Measurements from ENCODE around the gene RASGRF1.
"Not testable (repeated sequence)": the region's sequence is repeated elsewhere in the genome, so short reads cannot be mapped to it uniquely, and the experiment has no call there.

The RASGRF1 gene

DNA sequence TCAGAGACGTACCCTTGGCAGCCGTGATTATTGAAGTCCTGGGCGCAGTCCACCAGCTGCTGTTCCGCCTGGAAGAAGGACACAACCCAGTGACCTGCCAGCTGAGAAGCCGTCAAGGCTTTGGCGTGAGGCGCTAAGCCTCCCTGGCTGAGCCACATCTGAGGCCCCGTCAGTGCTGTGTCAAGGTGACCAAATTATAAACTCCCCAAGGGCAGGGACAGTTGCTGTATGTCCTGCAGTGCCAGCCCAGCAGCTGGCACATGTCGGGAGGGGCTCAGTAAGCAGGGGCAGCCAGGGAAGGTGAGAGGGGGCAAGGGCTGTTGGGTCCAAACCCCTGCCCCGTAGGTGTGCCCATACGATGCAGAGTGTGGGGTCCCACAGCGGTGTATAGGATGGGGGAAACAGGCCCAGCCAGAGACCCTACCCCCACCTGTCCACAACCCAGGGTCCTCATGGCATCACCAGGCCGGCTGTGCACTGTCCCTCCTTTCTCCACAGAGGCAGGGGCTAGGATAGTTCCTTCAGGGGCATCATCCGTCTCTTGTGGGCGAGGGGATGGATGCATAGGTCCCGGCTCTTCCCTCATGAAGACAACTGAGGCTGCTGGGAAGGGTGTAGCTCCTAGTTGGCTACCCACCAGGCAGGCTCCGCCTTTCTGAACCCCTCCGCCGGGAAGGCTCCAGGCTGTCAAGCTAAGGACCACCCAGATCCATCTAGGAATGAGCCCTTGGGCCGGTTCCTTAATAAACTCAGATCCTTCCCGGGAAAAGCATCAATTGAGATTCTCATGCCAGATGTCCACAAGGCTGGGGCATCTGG, 158.9 kb downstream of the RASGRF1 start:
- TF ChIP-seq, protein P1, sequence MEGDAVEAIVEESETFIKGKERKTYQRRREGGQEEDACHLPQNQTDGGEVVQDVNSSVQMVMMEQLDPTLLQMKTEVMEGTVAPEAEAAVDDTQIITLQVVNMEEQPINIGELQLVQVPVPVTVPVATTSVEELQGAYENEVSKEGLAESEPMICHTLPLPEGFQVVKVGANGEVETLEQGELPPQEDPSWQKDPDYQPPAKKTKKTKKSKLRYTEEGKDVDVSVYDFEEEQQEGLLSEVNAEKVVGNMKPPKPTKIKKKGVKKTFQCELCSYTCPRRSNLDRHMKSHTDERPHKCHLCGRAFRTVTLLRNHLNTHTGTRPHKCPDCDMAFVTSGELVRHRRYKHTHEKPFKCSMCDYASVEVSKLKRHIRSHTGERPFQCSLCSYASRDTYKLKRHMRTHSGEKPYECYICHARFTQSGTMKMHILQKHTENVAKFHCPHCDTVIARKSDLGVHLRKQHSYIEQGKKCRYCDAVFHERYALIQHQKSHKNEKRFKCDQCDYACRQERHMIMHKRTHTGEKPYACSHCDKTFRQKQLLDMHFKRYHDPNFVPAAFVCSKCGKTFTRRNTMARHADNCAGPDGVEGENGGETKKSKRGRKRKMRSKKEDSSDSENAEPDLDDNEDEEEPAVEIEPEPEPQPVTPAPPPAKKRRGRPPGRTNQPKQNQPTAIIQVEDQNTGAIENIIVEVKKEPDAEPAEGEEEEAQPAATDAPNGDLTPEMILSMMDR (IDR thresholded peaks at IDR 0.05; ENCODE audit: low read depth, low read length, missing control alignments), result no peak
- DNase-seq (ENCODE audit: low read depth), result no peak
- no peak overlapping the region for H3K4me3 ChIP-seq (ENCODE audit: low read depth, low read length)

DNA sequence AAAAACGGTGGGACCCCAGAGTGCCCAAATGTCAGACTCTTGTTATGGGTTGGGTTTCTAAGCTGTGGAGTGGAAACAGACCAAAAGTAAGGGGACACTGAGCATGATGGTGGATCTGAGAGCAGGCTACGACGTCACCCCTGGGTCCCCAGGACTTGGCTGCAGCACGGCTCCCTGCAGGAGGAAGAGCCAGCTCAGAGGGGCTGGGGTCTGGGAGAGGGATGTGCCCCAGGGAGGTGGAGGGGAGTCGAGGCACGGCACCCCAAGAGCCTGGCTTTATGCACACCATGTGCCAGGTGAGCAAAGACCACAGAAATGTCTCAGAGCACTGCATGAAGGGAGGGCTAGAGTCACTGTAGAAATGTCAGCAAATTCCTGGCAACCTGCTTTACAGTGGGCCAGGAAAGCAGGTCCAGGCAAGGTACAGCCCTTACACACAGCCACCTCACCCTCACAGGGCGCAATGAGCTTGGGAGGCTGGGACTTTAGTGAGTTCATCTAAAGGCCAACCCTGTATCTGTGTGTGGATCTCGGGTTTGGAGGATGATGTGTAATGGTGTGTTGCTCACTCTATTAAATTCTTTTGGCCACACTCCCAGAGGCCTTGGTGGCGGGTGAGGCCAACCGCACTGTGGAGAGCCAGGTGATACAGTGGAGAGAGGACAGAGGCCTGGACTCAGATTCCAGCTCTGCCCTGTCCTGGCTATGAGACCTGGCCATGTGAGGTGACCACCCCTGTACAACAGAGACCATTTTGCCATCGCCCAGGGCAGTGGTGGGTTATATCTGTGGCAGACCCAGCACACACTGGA, 159.8 kb downstream of the RASGRF1 start:
- TF ChIP-seq, protein P1 (IDR thresholded peaks at IDR 0.05; ENCODE audit: low read depth, low read length, missing control alignments), result no peak
- DNase-seq (ENCODE audit: low read depth), result no peak
- no peak overlapping the region for H3K4me3 ChIP-seq (ENCODE audit: low read depth, low read length)

DNA sequence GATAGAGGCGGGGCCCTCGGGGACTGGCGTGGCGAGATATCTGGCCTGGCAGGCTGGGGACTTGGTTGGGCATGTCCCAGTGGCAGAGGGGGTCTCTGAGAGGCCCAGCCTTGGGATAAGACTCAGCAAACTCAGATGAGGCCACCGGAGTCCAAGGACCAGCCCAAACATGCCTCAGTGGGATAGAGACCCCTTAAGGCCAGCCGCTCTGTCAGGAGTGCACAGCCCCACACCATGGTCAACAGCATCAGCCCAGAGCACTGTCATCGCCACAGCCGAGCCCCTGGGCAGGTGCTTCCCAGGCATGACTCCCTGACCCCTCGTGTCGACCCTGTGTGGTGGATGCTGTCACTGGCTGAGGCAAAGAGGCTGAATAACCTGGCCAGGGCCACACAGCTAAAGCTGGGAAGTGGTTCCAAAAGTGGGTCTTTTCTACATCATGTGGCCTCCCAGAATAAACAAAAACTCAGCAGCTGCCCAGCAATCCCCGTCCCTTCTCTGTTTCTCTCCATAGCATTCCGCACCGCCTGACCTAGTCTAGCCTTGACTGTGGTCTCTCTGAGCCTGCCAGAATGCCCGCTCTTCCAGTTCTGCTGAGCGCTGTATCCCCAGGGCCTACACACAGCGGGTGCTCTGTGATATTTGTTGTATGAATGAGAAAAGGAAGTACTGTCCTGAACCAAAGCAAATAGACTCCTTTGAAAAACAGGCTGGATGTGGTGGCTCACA, 160.9 kb downstream of the RASGRF1 start:
- TF ChIP-seq, protein P1 (IDR thresholded peaks at IDR 0.05; ENCODE audit: low read depth, low read length, missing control alignments), result no peak
- DNase-seq (ENCODE audit: low read depth), result no peak
- no peak overlapping the region for H3K4me3 ChIP-seq (ENCODE audit: low read depth, low read length)

DNA sequence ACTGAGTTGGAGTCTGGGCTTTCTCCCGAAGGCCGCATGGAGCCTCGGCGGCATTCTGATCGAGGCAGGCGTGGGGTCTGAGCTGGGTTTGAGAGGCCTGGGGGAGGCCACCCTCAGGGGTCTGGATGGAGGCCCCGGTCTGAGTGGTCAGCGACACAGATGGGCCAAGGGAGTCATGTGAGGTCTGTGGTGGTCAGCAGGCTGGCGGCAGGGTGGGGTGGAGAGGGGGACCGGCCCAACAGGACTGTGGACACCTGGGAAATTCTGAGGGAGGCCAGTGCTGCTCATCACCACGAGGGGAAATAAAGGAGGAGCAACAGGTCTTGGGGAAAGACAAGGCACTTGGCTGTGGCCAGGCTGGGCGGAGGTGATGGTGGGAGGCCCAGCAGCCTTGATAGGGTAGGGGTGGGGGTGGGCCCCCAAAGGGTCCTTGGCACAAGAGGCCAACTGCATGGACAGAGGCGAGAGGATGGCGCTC, 161.9 kb downstream of the RASGRF1 start:
- DNase-seq (ENCODE audit: low read depth), result no peak
- no peak overlapping the region for H3K4me3 ChIP-seq (ENCODE audit: low read depth, low read length)
- TF ChIP-seq, protein P1 (IDR thresholded peaks at IDR 0.05; ENCODE audit: low read depth, low read length, missing control alignments), result no peak

DNA sequence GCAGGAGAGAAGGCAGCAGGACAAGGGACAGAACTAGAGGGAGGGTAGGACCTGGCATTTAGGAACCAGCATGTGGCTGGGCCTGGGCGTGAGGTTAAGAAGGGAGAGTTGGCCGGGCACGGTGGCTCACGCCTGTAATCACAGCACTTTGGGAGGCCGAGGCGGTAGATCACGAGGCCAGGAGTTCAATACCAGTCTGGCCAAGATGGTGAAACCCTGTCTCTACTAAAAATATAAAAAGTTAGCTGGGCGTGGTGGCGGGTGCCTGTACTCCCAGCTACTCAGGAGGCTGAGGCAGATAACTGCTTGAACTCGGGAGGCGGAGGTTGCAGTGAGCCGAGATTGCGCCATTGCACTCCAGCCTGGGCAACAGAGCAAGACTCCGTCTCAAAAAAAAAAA, 162.4 kb downstream of the RASGRF1 start:
- H3K4me3 ChIP-seq (ENCODE audit: low read depth, low read length); DNase-seq (ENCODE audit: low read depth): not testable (repeated sequence)

DNA sequence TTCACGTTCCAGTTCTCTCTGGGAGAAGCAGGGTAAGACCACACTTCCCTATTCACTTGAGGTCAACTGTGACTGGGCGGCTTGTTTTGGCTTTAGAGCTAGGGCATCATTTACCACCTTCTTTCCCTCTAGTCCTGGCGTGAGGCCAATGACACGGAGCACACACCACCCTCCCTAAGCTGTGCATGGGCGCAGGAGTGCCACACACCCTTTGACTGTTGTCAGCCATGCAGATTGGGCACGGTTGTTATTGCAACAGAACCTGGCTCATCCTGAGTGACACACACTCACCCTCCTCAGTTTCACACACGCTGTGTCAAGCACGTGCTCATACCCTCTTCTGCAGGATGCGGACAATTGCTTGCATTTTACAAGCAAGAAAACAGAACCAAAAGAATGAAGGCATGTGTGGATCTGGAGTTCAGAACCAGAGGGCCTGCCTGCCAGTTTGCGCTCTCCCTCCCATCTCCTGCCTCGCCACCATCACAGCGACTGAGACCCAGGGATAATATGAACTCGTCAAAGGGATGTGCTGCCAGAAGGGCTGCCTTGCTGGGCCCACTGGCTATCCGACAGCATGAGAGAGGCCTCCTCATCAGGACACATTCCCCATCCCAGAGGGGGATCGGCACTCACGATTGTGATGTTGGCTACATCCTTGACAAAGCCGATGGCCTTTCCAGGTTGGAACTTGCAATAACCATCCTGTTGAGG, 163.3 kb downstream of the RASGRF1 start:
- TF ChIP-seq, protein P1 (IDR thresholded peaks at IDR 0.05; ENCODE audit: low read depth, low read length, missing control alignments), result no peak
- DNase-seq (ENCODE audit: low read depth), result no peak
- no peak overlapping the region for H3K4me3 ChIP-seq (ENCODE audit: low read depth, low read length)

Data from GM12864 (cell line).